H54 (cell line): ENCODE measurements around the gene MACROD2.

Source experiments
- DNase-seq: peaks from one replicate; pipeline ENCODE4 v3.0.0; 2011; ENCODE audit warnings: low spot score, mixed read lengths; ENCODE audit not compliant: insufficient read length
- FAIRE-seq: peaks from 3 replicates; lab custom pipeline; 2011; peaks lifted over from hg19 to GRCh38; lab: Jason Lieb, UNC
- POLR2A ChIP-seq: IDR thresholded peaks from 2 replicates; pipeline ENCODE4 v1.6.1; 2011; ENCODE audit warnings: low read depth, mild to moderate bottlenecking, low read length

Gene MACROD2

GRCh38 chr20:14698125-14698524 is 702.8 kb downstream of the MACROD2 start:
- no peak for TF ChIP-seq POLR2A
- DNase-seq (no peak), FAIRE-seq (no peak)

- TF ChIP-seq POLR2A, result no peak
- no peak for DNase-seq
- FAIRE-seq, result no peak
Measured at GRCh38 chr20:14698605-14699373, 703.5 kb downstream of the MACROD2 start.

- no peak for TF ChIP-seq POLR2A
- DNase-seq, result no peak
- FAIRE-seq, result no peak
Measured at GRCh38 chr20:14700639-14700960, 705.3 kb downstream of the MACROD2 start.

GRCh38 chr20:14701326-14701725 is 706.0 kb downstream of the MACROD2 start:
- DNase-seq (no peak), FAIRE-seq (no peak)
- TF ChIP-seq POLR2A, result no peak

GRCh38 chr20:14706555-14706954 is 711.2 kb downstream of the MACROD2 start:
- no peak for FAIRE-seq
- no peak for DNase-seq
- TF ChIP-seq POLR2A, result no peak

GRCh38 chr20:14707026-14707680 is 711.8 kb downstream of the MACROD2 start:
- no peak for TF ChIP-seq POLR2A
- no peak for FAIRE-seq

GRCh38 chr20:14707865-14708596 is 712.7 kb downstream of the MACROD2 start:
- DNase-seq (no peak), FAIRE-seq (no peak)
- TF ChIP-seq POLR2A, result no peak

More at GRCh38 chr20:14707026-14707680, 711.8 kb downstream of the MACROD2 start:
- DNase-seq, result no peak

- no peak for TF ChIP-seq POLR2A
- no peak for DNase-seq
- no peak for FAIRE-seq
Measured at GRCh38 chr20:14709439-14709838, 714.1 kb downstream of the MACROD2 start.

- TF ChIP-seq POLR2A, result no peak
- FAIRE-seq, result no peak
- no peak for DNase-seq
Measured at GRCh38 chr20:14710951-14711350, 715.6 kb downstream of the MACROD2 start.

- FAIRE-seq (no peak), DNase-seq (no peak)
- TF ChIP-seq POLR2A, result no peak
Measured at GRCh38 chr20:14711652-14712051, 716.3 kb downstream of the MACROD2 start.

GRCh38 chr20:14712302-14712739 is 717.0 kb downstream of the MACROD2 start:
- no peak for FAIRE-seq
- no peak for DNase-seq
- no peak for TF ChIP-seq POLR2A

GRCh38 chr20:14715400-14715799 is 720.1 kb downstream of the MACROD2 start:
- DNase-seq, result no peak
- TF ChIP-seq POLR2A, result no peak
- FAIRE-seq, result no peak

- FAIRE-seq, result no peak
- DNase-seq, result no peak
- TF ChIP-seq POLR2A, result no peak
Measured at GRCh38 chr20:14716351-14716801, 721.1 kb downstream of the MACROD2 start.
